SK-N-MC (cell line): Measurements from ENCODE around the gene P2RX1.

ENCODE experiments used
- DNase-seq: peaks from one replicate; pipeline ENCODE4 v3.0.0-alpha.2; 2011; ENCODE audit warnings: low read depth, low spot score
- H3K27ac ChIP-seq: fragments of 200-600 bp; sonication (generic); 2 replicates; pipeline ENCODE4 v1.5.1; 2016; ENCODE audit warnings: mixed run types
- H3K36me3 ChIP-seq: fragments of 200-600 bp; sonication (generic); 2 replicates; pipeline ENCODE4 v1.6.1; 2017; ENCODE audit warnings: antibody characterized with exemption, low read length, mixed read lengths; ENCODE audit not compliant: insufficient read depth
- H3K4me3 ChIP-seq: fragments of 200-600 bp; sonication (generic); 2 replicates; pipeline ENCODE4 v1.5.1; 2016
- H3K9ac ChIP-seq: fragments of 200-600 bp; sonication (generic); 2 replicates; pipeline ENCODE4 v1.8.0; 2017; ENCODE audit warnings: mixed run types, mixed read lengths; ENCODE audit not compliant: insufficient read length
- H3K9me3 ChIP-seq: fragments of 200-600 bp; sonication (generic); 2 replicates; pipeline ENCODE4 v1.6.1; 2017; ENCODE audit warnings: low read depth, mild to moderate bottlenecking, antibody characterized with exemption, low read length, moderate library complexity, mixed read lengths
- EZH2 ChIP-seq: fragments of 200-600 bp; sonication (generic); IDR thresholded peaks from one replicate; pipeline ENCODE4 v1.6.1; 2017; ENCODE audit warnings: antibody characterized with exemption
- FOXP2 ChIP-seq: optimal IDR thresholded peaks from 2 replicates; pipeline ENCODE3; 2011; ENCODE audit warnings: mild to moderate bottlenecking, moderate library complexity; ENCODE audit not compliant: insufficient read depth; ENCODE audit errors: extremely low read length, control extremely low read depth
- POLR2AphosphoS5 ChIP-seq: IDR thresholded peaks from 2 replicates; pipeline ENCODE4 v1.6.1; 2012; ENCODE audit warnings: mild to moderate bottlenecking, low read depth, low read length, borderline replicate concordance

P2RX1 gene

DNA sequence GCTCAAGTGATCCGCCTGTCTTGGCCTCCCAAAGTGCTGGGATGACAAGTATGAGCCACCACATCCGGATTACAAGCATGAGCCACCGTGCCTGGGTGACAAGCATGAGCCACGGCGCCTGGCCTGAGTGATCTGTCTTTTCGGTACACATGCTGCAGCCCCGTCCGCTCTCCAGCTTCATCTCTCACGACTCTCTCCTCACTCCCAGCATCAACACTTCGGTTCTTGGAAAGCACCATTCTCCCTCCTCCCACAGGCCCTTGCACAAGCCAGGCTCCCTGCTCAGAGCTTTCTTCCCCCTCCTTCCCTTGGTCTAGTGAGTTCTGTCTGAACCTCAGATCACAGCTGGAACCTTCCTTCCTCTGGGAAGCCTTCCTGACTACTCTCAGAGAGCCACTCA is 63.7 kb downstream of the P2RX1 start:
- Histone ChIP-seq H3K27ac (no peak overlapping the region), H3K4me3 (no peak overlapping the region), H3K9ac (no peak overlapping the region), H3K36me3 (no peaks in the 10 kb centered on the region), H3K9me3 (no peaks in the 10 kb centered on the region)
- TF ChIP-seq EZH2 = no peak
- TF ChIP-seq FOXP2 = no peak
- TF ChIP-seq POLR2AphosphoS5 = no peak
- DNase-seq = no peak

DNA sequence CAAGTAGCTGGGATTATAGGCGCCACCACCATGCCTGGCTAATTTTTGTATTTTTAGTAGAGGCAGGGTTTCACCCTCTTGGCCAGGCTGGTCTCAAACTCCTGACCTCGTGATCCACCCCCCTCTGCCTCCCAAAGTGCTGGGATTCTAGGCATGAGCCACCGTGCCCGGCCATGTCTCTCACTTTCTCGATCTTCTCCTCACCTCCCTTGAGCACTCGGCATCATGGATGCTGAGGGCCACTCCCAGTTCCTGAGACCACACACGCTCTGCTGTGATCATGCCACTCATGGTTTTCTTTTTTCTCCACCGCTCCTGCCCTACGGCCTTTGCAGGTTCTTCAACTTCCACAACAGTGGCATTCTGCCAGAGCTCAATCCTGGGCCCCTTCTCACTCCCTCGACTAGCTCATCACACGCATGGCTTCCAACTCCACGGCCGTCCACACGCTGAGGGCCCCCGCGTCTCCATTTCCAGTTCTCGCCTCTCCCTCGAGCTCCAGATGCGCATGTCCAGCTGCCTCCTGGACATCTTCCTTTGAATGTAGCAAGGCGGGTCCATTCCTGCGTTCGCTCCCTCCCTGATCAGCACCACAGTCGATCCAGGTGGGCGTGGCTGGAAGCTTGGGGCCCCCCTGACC is 64.7 kb downstream of the P2RX1 start:
- Histone ChIP-seq H3K27ac (no peak overlapping the region), H3K4me3 (no peak overlapping the region), H3K9me3 (no peaks in the 10 kb centered on the region), H3K36me3 (no peaks in the 10 kb centered on the region), H3K9ac (no peak overlapping the region)
- no peak for DNase-seq
- no peak for TF ChIP-seq POLR2AphosphoS5
- TF ChIP-seq FOXP2 = no peak
- no peak for TF ChIP-seq EZH2

DNA sequence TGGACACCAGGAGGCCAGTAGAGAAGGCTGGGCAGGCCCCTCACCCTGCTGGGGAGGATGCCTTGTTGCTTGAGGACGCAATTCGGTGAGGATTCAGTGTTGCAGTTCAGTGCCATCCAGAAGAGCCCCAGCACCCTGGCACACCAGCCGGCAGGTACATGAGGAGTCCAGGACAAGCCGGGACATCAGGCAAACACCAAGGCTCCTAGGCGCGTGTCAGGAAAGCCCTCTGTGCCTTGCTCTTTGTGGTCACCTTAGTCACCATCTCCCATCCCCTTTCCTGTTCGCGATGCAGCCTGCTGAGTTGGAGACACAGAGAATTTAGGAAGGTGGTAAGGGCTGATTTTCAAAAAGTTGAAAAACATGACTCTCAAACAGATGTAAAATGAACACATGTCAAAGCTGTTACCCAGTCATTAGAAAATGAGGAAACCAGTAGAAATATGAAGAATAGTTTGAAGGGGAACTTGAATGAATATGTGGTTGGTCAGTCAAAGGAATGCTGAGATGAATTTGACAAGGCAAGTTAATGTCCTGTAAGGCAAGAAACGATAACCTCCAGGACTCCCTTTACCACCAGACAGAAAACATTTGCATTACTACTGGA is 67.9 kb downstream of the P2RX1 start:
- Histone ChIP-seq H3K36me3 (peaks cover 11% of the 10 kb centered on the region), H3K9me3 (no peaks in the 10 kb centered on the region), H3K4me3 (no peak overlapping the region), H3K27ac (no peak overlapping the region), H3K9ac (no peak overlapping the region)
- no peak for DNase-seq
- TF ChIP-seq POLR2AphosphoS5 = no peak
- no peak for TF ChIP-seq FOXP2
- TF ChIP-seq EZH2 = no peak

DNA sequence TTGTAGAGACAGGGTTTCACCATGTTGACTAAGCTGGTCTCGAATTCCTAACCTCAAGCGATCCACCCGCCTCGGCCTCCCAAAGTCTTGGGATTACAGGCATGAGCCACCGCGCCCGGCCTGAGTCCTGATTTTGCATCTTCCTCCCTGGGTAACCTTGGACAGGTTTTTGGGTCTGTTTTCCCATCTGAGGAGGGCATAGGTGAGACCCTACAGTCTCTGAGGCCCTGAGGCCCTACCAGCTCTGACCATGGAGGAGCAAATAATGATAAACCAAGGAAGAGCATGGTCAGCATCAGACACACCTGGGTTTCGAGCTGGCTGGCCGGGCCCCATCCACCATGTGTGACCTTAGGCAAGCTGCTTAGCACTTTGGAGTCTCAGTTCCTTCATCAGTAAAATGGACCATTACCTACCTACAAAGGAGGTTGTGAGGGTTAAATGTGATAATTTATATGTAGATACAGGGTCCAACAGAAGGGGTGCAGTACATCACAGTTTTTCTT is 69.0 kb downstream of the P2RX1 start:
- DNase-seq = no peak
- TF ChIP-seq EZH2 (no peak), POLR2AphosphoS5 (no peak), FOXP2 (no peak)
- Histone ChIP-seq H3K9me3 (no peaks in the 10 kb centered on the region), H3K36me3 (peaks cover 21% of the 10 kb centered on the region), H3K9ac (no peak overlapping the region), H3K27ac (no peak overlapping the region), H3K4me3 (no peak overlapping the region)
